Right atrium auricular region (tissue), 2 donors: ENCODE results near the gene BEST3. TPM values are rescaled to one million over a fixed set of nuclear protein-coding genes. Genes with fewer than 3 reads are reported as not detected.

Experiments used
- DNase-seq: peaks from one replicate; pipeline ENCODE4 v3.0.0-alpha.2; 2019; ENCODE audit warnings: low spot score
- H3K27ac ChIP-seq, 2 donors: fragments of 200-600 bp; sonication (generic); 1 replicate in 1 of 2; 2 replicates in 1 of 2; pipeline ENCODE4 v1.5.1; 2016 to 2019
- H3K27me3 ChIP-seq, 2 donors: fragments of 200-600 bp; sonication (generic); one replicate each; pipeline versions ENCODE4 v1.5.1 to v1.6.0; 2017 to 2019
- H3K36me3 ChIP-seq: fragments of 200-600 bp; sonication (generic); one replicate; pipeline ENCODE4 v1.5.1; 2016
- H3K4me1 ChIP-seq, 2 donors: fragments of 200-600 bp; sonication (generic); one replicate each; pipeline versions ENCODE4 v1.5.1 to v1.6.0; 2017 to 2019
- H3K4me3 ChIP-seq, 2 donors: fragments of 200-600 bp; sonication (generic); 1 replicate in 1 of 2; 2 replicates in 1 of 2; pipeline ENCODE4 v1.5.1; 2017 to 2019; ENCODE audit warnings: mild to moderate bottlenecking in 1 of 2, moderate library complexity in 1 of 2
- H3K9me3 ChIP-seq, 2 donors: fragments of 200-600 bp; sonication (generic); one replicate each; pipeline ENCODE4 v1.5.1; 2019
- total RNA-seq, 2 donors: library from RNA; depleted of rRNA; stranded (reverse); fragments of >200 nt; gene quantifications; one replicate each; pipeline ENCODE4 v1.1.0, GENCODE V29; 2016
- TF ChIP-seq, protein P1 (sequence below), 2 donors: fragments of 200-600 bp; sonication (generic); IDR thresholded peaks; one replicate each; pipeline ENCODE4 v1.5.1; 2019; ENCODE audit warnings: antibody characterized with exemption in 2 of 2

BEST3 gene
- total RNA-seq, 2 donors from 2014 or later: 1.4 TPM; not detected in 1

DNA sequence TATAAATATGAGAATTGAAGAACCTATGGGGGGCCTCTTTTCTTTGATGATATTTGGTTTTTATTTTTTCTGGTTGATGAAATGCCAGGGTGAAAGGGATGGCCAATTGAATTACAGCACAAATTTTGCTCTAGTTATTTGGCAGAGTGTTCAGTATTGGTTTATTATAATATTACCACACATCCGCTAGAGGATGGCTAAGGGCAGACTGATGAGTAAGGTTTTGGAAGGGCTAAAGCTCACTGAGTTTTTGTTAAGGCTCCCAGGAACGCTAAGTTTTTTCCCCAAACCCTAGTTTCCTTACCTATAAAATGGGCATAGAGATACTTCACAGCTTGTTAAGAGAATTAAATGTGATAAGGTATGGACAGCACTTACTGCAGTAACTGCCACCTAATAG lies 54.1 kb downstream of the BEST3 start:
- Histone ChIP-seq H3K27me3 (no peaks in the 10 kb centered on the region), H3K9me3 (no peaks in the 10 kb centered on the region), H3K36me3 (no peaks in the 10 kb centered on the region), H3K4me3 (no peak overlapping the region), H3K4me1 (peaks cover 0 to 6% of the 10 kb centered on the region in 2 donors), H3K27ac (no peak overlapping the region)
- DNase-seq: no peak
- TF ChIP-seq, protein P1, sequence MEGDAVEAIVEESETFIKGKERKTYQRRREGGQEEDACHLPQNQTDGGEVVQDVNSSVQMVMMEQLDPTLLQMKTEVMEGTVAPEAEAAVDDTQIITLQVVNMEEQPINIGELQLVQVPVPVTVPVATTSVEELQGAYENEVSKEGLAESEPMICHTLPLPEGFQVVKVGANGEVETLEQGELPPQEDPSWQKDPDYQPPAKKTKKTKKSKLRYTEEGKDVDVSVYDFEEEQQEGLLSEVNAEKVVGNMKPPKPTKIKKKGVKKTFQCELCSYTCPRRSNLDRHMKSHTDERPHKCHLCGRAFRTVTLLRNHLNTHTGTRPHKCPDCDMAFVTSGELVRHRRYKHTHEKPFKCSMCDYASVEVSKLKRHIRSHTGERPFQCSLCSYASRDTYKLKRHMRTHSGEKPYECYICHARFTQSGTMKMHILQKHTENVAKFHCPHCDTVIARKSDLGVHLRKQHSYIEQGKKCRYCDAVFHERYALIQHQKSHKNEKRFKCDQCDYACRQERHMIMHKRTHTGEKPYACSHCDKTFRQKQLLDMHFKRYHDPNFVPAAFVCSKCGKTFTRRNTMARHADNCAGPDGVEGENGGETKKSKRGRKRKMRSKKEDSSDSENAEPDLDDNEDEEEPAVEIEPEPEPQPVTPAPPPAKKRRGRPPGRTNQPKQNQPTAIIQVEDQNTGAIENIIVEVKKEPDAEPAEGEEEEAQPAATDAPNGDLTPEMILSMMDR (IDR thresholded peaks at IDR 0.05): no peak

DNA sequence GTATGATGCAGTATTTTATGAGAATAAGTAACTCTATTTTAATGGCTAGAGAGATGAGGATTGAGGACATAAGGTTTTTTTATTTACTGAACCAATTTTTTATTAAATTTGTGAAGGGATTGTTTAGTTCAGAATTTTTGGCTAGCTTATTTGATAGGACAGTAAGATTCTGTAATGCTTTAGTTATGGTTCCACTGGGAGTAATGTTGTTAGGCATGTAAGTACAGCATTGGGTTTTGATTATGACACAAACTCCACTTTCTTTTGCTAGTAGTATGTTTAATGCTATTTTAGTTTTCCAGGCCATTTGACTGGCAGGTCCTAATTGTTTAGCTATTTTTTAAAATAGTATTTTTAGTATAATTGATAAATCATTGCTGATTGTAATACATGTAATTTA lies 54.6 kb downstream of the BEST3 start:
- H3K27me3 ChIP-seq: no peaks in the 10 kb centered on the region
- TF ChIP-seq, protein P1 (IDR thresholded peaks at IDR 0.05): no peak
- H3K4me3 ChIP-seq: no peak overlapping the region
- peaks cover 0 to 6% of the 10 kb centered on the region in 2 donors for H3K4me1 ChIP-seq
- no peaks in the 10 kb centered on the region for H3K9me3 ChIP-seq
- no peak for DNase-seq
- no peak overlapping the region for H3K27ac ChIP-seq
- no peaks in the 10 kb centered on the region for H3K36me3 ChIP-seq

- no peak overlapping the region for H3K4me3 ChIP-seq
- H3K27me3 ChIP-seq: no peaks in the 10 kb centered on the region
- TF ChIP-seq, protein P1 (IDR thresholded peaks at IDR 0.05): peak in 1 of 2 donors; percentile 26
- H3K27ac ChIP-seq: peak overlapping the region; percentile 46 to 50
- no peak for DNase-seq
- H3K4me1 ChIP-seq: peaks cover 0 to 6% of the 10 kb centered on the region in 2 donors
- H3K36me3 ChIP-seq: no peaks in the 10 kb centered on the region
- H3K9me3 ChIP-seq: no peaks in the 10 kb centered on the region
Measured at GRCh38 chr12:69642531-69642930, 56.6 kb downstream of the BEST3 start.

DNA sequence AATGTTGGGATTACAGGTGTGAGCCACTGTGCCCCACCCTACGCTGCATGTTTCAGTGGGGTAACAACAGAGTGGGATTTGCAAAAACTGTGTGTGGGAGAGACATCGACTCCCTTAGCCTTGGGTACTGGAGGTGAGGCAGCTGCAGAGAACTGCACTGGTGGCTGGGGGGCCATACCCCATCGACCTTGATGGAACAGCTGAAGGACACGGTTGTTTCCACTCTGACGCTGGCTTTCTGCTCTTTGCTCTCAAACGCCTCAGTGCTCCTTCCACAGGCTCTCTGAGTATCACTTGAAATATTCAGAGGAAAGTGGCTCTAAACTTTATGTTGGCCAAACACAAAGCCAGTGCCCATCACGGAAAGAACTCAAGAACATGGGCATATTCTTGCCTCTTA lies 57.6 kb downstream of the BEST3 start:
- Histone ChIP-seq H3K4me1 (peaks cover 0 to 6% of the 10 kb centered on the region in 2 donors), H3K36me3 (no peaks in the 10 kb centered on the region), H3K4me3 (no peak overlapping the region), H3K27ac (no peak overlapping the region), H3K27me3 (no peaks in the 10 kb centered on the region), H3K9me3 (no peaks in the 10 kb centered on the region)
- TF ChIP-seq, protein P1 (IDR thresholded peaks at IDR 0.05): no peak
- DNase-seq: no peak

- Histone ChIP-seq H3K27ac (no peak overlapping the region), H3K36me3 (no peaks in the 10 kb centered on the region), H3K4me3 (no peak overlapping the region), H3K4me1 (peaks cover 0 to 6% of the 10 kb centered on the region in 2 donors), H3K9me3 (no peaks in the 10 kb centered on the region), H3K27me3 (no peaks in the 10 kb centered on the region)
- TF ChIP-seq, protein P1 (IDR thresholded peaks at IDR 0.05): peak; percentile 77 to 89
- peak; percentile 66 for DNase-seq
Measured at GRCh38 chr12:69639400-69640016, 59.6 kb downstream of the BEST3 start.

- Histone ChIP-seq H3K4me3 (no peak overlapping the region), H3K36me3 (no peaks in the 10 kb centered on the region), H3K27ac (no peak overlapping the region), H3K4me1 (no peaks in the 10 kb centered on the region), H3K27me3 (no peaks in the 10 kb centered on the region), H3K9me3 (no peaks in the 10 kb centered on the region)
- no peak for DNase-seq
- TF ChIP-seq, protein P1 (IDR thresholded peaks at IDR 0.05): no peak
Measured at GRCh38 chr12:69633061-69633460, 66.0 kb downstream of the BEST3 start.
